HL-60/S4 (cell line): Measurements from ENCODE around the gene EP400.
"Not testable (repeated sequence)": the region's sequence is repeated elsewhere in the genome, so short reads cannot be mapped to it uniquely, and the experiment has no call there.

ENCODE experiments used
- in situ Hi-C: fragments of 300-500 bp; cut with MboI; formaldehyde crosslinking; loops from 2 replicates; pipeline ENCODE4 v1.14.3; 2022; ENCODE audit warnings: low sequenced_read_pairs

EP400 gene

DNA sequence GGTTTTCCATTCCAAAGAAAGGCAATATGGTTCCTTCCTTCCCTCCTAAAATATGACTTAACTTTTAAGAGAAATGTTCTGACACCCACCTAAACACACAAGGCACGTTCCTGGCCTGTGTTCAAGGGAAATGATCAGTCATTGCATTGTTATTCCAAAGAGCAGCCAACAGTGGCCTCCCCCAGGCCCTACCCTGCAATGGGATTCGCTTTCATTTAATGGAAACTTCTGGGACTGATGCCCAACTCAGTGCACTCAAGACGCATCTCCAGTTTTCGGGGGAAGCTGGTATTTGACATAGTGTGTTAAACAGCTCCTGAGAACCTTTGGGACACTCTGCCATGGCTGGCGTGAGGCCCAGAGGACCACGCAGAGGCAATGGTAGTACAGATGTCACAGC is 128.4 kb downstream of the EP400 start:
- in situ Hi-C loops, result no loop called here

- in situ Hi-C loops, result no loop called here
These were observed 129.5 kb downstream of the EP400 start for GRCh38 chr12:132079200-132079599.

DNA sequence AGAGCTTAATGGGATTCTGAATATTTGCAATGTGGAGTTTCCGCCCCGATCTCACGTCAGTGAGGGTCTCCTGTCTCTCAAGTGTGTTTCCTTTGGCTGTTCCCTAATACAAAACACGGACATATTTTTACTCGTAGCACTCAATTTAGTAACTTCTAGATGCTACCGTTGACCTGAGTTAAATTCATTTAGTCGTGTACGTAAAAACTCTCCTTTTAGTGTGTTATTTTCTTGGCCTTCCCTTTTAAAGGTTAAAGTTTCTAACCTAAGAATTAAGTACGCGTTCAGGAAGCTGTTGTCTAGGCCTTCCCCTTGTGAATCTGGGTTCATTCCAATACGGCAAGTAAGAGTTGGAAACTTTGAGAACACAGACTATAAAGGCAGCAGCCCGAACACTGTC is 130.0 kb downstream of the EP400 start:
- in situ Hi-C loops, result no loop called here

- in situ Hi-C loops, result not testable (repeated sequence)
These were observed 130.8 kb downstream of the EP400 start for GRCh38 chr12:132080515-132080914.

- in situ Hi-C loops, result no loop called here
These were observed 131.7 kb downstream of the EP400 start for GRCh38 chr12:132081423-132081822.

- in situ Hi-C loops, result no loop called here
These were observed 133.8 kb downstream of the EP400 start for GRCh38 chr12:132083614-132083940.

- in situ Hi-C loops, result no loop called here
These were observed 134.3 kb downstream of the EP400 start for GRCh38 chr12:132083941-132084620.

- in situ Hi-C loops, result no loop called here
These were observed 135.0 kb downstream of the EP400 start for GRCh38 chr12:132084621-132085290.

GRCh38 chr12:132085291-132085635 is 135.5 kb downstream of the EP400 start:
- in situ Hi-C loops, result no loop called here

- in situ Hi-C loops, result no loop called here
These were observed 139.7 kb downstream of the EP400 start for GRCh38 chr12:132089407-132089910.

DNA sequence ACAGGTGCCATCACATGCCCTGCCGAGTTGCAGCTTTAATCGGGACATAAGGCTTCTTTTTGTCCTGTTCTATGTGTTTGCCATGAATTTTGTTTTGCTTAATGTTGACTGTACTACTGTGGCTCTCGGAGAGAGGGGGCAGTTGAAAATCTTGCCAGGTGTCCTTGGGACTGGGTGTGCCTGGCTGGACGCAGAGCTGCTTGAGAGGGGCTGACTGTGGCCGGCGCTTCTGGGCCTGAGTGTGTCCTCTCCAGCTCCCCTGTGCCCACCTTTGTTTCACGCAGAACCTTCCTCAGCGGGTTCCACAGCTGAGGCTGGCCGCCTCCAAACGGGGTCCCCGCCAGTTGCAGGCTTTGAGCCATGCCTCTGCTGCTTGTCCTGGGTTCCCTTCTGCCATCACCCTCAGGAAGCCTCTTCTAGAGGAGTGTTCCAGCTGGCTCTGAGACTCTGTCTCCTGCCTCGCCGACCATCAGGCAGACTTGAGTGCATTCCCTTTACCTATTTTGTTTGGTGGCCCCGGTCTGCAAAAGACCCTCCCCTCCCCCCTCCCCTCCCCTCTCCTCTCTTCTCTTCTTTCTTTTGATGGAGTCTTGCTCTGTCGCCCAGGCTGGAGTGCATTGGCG is 144.6 kb downstream of the EP400 start:
- in situ Hi-C loops, result no loop called here

DNA sequence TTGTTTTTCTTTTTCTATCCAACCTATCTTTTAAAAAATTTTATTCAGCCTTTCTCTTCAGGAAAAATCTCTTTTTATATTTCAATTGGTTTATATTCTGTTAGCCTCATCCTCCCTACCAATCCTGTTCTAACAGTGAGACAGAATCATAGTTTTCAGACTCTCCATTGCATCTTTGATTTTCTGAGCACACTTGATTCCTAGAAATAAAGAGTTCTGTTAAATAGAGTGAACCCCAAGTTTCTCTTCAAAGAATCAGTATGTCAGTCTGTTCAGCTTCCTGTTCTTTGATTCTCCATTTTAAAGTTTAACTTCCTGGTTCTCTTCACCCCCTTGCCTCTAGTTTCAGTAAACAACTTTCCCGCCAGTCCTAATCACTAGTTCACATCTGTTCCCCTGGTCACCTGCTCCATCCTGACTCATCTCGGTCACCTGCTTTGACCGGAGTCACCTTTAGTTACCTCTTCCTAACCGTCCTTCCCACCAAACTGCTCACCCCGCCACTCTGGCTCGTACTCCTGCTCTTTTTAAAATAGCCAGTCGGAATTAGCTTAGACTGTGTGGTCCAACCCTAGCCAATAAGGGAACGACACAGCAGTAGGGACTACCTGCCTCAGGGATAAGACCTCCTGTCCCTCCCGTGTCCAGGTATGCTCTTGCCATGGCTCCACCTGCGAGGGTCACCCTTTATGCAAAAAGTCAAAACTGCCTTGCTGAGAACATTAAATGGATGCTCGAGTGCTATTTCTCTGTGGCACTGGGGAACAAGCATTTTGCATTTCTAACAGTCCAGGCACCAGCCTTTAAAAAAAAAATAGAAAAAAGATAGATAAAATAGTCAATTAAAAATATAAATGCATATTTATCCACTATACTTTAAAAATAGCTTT is 146.0 kb downstream of the EP400 start:
- in situ Hi-C loops, result no loop called here

DNA sequence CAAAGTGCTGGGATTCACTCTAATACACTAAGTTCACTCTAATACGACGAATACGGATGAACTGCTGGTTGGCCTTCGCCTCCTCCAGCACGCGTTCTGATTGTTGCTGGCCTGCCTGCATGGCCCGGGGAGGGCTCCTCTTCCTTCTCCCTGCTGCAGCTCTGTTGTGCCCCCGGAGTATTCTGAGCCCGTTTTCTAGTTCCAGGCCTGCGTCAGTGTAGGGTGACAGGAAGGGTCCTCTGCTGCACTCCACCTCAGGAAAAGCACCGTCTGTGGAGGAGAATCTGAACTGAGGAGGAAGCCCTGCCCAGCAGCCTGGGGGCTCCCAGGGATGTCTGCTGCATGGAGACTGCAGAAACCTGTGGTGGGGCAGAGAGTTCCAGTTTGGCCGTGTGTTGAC is 150.0 kb downstream of the EP400 start:
- in situ Hi-C loops, result no loop called here

DNA sequence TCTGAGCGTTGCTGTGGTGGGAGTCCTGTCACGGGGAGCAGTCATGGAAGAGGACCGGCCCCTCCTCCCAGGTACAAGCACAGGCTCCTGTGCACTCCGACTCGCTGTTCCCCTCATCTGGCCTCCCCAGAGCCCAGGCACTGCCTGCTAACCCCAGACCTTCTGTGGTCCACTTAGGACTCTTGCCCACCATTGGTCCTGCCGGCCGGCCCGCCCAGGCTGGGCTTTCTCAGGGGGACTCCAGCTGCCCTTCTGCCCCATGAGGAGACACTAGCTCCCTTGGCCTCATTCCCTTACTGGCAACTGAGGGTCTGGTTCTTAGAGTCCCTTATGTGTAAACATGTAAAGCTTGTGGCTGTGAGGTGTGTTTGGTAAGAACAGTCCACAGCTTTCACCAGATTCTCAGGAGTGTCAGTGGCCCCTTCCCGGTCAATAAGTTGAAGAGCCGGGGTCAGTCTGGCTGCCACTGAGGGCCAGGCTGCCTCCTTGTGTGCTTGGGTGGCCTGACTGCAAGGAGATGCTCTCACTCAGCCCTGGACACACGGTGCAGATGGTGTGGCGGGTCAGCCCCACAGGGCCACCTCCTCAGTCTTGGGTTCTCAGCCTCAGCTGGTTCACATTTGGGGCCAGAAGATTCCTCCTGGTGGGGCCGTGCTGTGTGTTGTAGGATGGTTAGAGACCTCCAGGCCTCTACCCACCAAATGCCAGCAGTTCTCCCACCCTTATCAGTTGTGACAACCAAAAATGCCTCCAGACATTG is 150.7 kb downstream of the EP400 start:
- in situ Hi-C loops, result no loop called here

DNA sequence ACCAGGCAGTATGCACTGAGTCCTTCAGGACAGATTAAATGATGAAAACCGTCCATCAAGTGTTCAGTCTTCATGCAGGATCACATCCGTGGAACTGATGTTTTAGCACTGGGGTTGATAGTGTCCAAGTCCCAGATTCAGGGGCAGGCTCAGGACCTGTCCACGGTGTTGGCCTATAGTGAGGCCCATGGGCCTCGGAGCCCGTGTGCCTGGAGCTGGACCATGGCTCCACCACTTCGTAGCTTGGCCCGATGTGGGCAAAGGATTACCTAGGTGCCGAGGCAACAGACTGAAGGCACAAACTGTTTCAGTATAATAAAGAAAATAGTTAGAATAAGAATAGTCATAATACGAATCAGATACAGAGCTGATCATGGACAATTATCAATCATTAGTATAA is 152.6 kb downstream of the EP400 start:
- in situ Hi-C loops, result no loop called here

GRCh38 chr12:132103072-132103471 is 153.3 kb downstream of the EP400 start:
- in situ Hi-C loops, result not testable (repeated sequence)

DNA sequence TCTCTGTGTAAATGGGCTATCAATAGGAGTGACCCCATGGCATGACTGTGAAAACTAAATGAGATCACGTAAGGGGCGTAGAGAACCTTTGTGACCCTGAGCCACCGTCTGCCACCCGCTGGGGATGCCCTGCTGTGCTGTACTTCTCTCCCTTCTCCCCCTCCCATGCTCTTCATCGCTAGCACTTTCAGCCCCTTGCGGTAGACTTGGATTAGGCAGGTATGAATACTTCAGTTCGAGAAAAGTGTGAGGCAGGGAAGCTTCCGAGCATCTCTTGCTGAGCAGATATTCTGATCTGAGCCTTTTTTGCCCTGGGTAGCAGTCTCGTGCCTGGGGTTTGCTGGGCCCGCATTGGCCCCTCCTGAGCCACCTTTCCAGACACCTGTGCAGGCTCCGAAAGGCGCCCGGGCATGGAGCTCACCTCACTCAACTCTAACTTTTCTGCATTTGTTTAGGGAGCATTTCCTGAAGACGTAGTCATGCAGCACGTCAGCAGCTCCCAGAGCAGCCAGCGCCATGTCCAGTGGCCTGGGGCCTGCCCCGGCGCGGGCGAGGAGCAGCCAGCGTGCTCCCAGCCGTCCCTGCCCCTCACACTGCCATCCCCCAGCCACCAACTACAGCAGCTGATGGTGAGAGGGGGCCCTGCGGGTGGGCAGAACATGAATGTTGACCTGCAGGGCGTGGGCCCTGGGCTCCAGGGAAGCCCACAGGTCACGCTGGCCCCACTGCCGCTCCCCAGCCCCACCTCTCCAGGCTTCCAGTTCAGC is 154.0 kb downstream of the EP400 start:
- in situ Hi-C loops, result no loop called here

- in situ Hi-C loops, result no loop called here
These were observed 155.7 kb downstream of the EP400 start for GRCh38 chr12:132105467-132105866.

- in situ Hi-C loops, result no loop called here
These were observed 157.2 kb downstream of the EP400 start for GRCh38 chr12:132106921-132107320.
